Measurements from ENCODE around the gene PHIP. TPM values are rescaled to one million over a fixed set of nuclear protein-coding genes. Genes with fewer than 3 reads are reported as not detected.

The PHIP gene
- total RNA-seq, 1 experiment from 2014 or later: 22.6 TPM

- Histone ChIP-seq H3K4me2 (ENCODE audit: low read length) (no peak overlapping the region), H3K79me2 (ENCODE audit: insufficient read depth, low read length) (peaks cover 34% of the 10 kb centered on the region), H3K4me1 (ENCODE audit: control insufficient read depth in 1 of 2, insufficient read depth in 2 of 2, low read length in 2 of 2) (no peaks in the 10 kb centered on the region), H2AFZ (ENCODE audit: low read depth, low read length, poor library complexity, severe bottlenecking) (no peak overlapping the region), H3K9ac (ENCODE audit: low read length) (no peak overlapping the region), H3K36me3 (ENCODE audit: control insufficient read depth in 1 of 2, insufficient read depth in 2 of 2, low read length in 2 of 2) (no peaks in the 10 kb centered on the region), H3K27me3 (ENCODE audit: insufficient read depth, low read length) (no peaks in the 10 kb centered on the region), H3K4me3 (replicated peaks in 1 of 2; ENCODE audit: low read depth in 1 of 2, low read length in 2 of 2) (no peak overlapping the region), H3K9me2 (ENCODE audit: insufficient read depth) (no peaks in the 10 kb centered on the region), H4K20me1 (ENCODE audit: insufficient read depth) (no peaks in the 10 kb centered on the region), H3K27ac (ENCODE audit: low read depth, low read length) (no peak overlapping the region), H3K9me3 (ENCODE audit: control insufficient read depth in 1 of 2, insufficient read depth in 1 of 2, low read depth in 1 of 2, low read length in 2 of 2) (no peaks in the 10 kb centered on the region)
- DNase-seq (ENCODE audit: low read depth, low spot score) (no peak), ATAC-seq (no peak)
- ChIA-PET POLR2A (no interaction called here), CTCF (no interaction called here), RAD21 (ENCODE audit: low non-redundant PET in 1 of 2, low total read pairs in 2 of 2, uncharacterized antibody in 2 of 2, unreplicated experiment in 2 of 2) (no interaction called here)
- no TSS peak for BruUV-seq (replicated peaks)
- TF ChIP-seq ZNF274 (IDR thresholded peaks at IDR 0.05; ENCODE audit: low read depth, low read length) (no peak), SIN3A (IDR thresholded peaks at IDR 0.05; ENCODE audit: low read depth) (no peak), EZH2phosphoT487 (IDR thresholded peaks at IDR 0.05; ENCODE audit: borderline replicate concordance) (no peak), CEBPB (IDR thresholded peaks at IDR 0.05; ENCODE audit: low read depth) (no peak), REST (IDR thresholded peaks at IDR 0.05; ENCODE audit: low read depth) (no peak), TCF7L2 (IDR thresholded peaks at IDR 0.05; ENCODE audit: borderline replicate concordance, extremely low read depth, insufficient read depth, insufficient read length) (no peak), FOSL1 (IDR thresholded peaks at IDR 0.05; ENCODE audit: low read depth) (no peak), EGR1 (IDR thresholded peaks at IDR 0.05; ENCODE audit: low read depth) (no peak), SRF (IDR thresholded peaks at IDR 0.05; ENCODE audit: low read depth) (no peak), CBX3 (IDR thresholded peaks at IDR 0.05; ENCODE audit: low read depth) (no peak)
- intact Hi-C loops (cut with micrococcal nuclease): no loop called here
Observed at GRCh38 chr6:79031821-79032590, 46.0 kb downstream of the PHIP start.

All from HCT116 (cell line).